ENCODE measurements around the gene NELL1.
"Not testable (repeated sequence)": the region's sequence is repeated elsewhere in the genome, so short reads cannot be mapped to it uniquely, and the experiment has no call there.

The NELL1 gene

DNA sequence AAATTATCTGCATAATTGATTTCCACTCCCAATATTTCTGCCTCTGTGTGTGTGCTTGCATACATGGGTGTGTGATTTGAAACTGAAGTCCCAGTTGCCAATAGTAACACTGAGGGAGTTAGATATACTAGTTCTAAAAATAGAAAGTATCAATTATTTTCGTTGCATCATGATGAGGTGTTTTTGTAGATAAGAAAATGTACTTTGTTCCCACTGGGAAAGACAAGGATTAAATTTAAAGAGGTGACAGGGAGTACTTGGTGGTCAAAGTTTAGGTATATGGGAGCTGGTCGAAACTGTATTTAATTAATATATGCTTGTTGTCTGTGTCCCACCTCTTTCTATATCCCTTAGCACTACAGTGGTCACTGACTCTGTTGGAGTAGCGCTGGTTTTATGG lies 444.5 kb downstream of the NELL1 start:
- no peaks in the 10 kb centered on the region for H3K4me1 ChIP-seq (ENCODE audit: control insufficient read depth, insufficient read depth, low read length)
- H3K4me3 ChIP-seq (ENCODE audit: low read length), result no peak overlapping the region
- H3K27ac ChIP-seq (ENCODE audit: low read depth, low read length), result no peak overlapping the region
- no peak overlapping the region for H3K9ac ChIP-seq (ENCODE audit: low read length)
- no peaks in the 10 kb centered on the region for H3K27me3 ChIP-seq (ENCODE audit: control insufficient read depth, insufficient read depth, low read length)
- no peaks in the 10 kb centered on the region for H3K36me3 ChIP-seq (ENCODE audit: control insufficient read depth, insufficient read depth, low read length)

DNA sequence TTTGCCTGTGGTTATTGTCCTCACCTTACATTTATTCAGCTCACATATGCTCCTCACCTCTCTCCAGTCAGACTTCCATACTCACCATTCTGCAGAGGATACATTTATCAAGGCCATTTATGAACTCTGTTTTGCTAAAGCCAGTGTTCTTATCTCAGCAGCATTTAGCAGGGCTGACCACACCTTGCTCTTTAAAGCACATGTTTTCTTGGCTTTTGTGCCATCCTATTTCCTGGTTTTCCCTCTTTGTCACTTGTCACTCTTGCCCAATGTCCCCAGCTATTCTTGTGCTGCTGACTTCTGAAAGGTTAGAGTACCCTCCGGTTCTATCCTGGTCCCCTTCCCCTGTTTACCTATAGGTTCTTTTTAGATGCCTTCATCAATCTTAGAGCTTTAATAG lies 446.6 kb downstream of the NELL1 start:
- H3K36me3 ChIP-seq (ENCODE audit: control insufficient read depth, insufficient read depth, low read length), result no peaks in the 10 kb centered on the region
- no peaks in the 10 kb centered on the region for H3K27me3 ChIP-seq (ENCODE audit: control insufficient read depth, insufficient read depth, low read length)
- H3K4me1 ChIP-seq (ENCODE audit: control insufficient read depth, insufficient read depth, low read length), result no peaks in the 10 kb centered on the region
- no peak overlapping the region for H3K27ac ChIP-seq (ENCODE audit: low read depth, low read length)
- no peak overlapping the region for H3K4me3 ChIP-seq (ENCODE audit: low read length)
- no peak overlapping the region for H3K9ac ChIP-seq (ENCODE audit: low read length)

DNA sequence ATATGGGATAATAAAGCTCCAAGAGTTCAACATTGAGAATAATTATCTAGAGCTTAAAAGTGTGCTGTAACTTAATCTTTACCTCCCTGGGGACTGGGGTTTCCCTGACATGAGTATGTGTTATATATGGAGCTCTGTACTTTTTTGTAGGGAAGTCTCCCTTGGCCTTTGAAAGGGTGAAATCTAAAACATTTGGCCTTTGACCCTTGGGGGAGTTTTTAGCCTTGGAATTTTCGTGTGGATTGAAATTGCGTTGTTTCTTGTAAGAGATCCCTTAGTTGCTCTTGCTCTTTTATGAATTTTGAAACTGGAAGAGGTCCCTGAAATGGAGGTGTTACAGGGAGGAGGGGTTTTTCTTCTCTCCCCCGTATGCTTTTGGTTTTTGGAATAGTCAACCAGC lies 450.0 kb downstream of the NELL1 start:
- Histone ChIP-seq H3K4me1 (ENCODE audit: control insufficient read depth, insufficient read depth, low read length) (no peaks in the 10 kb centered on the region), H3K36me3 (ENCODE audit: control insufficient read depth, insufficient read depth, low read length) (no peaks in the 10 kb centered on the region), H3K4me3 (ENCODE audit: low read length) (no peak overlapping the region), H3K27ac (ENCODE audit: low read depth, low read length) (no peak overlapping the region), H3K27me3 (ENCODE audit: control insufficient read depth, insufficient read depth, low read length) (no peaks in the 10 kb centered on the region), H3K9ac (ENCODE audit: low read length) (no peak overlapping the region)

DNA sequence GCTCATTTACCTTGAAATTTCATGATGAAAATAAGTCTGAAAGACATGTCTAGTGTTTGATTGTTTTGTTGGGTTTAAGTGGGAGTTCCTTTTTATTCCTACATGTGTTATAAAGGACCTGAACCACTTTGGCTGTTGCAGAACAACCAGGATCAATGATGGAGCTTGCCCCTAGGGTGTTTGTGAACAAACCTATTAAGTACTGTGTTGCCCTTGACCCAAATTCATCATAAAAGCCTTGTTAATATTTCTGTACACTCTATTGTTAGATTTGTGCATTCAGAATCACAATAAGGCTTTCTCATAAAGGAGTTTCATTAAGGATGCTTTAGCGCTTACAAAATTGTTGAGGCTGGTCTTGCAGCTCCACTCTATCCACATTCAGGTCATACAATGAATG lies 452.6 kb downstream of the NELL1 start:
- Histone ChIP-seq H3K4me3 (ENCODE audit: low read length) (no peak overlapping the region), H3K9ac (ENCODE audit: low read length) (no peak overlapping the region), H3K27me3 (ENCODE audit: control insufficient read depth, insufficient read depth, low read length) (no peaks in the 10 kb centered on the region), H3K27ac (ENCODE audit: low read depth, low read length) (no peak overlapping the region), H3K36me3 (ENCODE audit: control insufficient read depth, insufficient read depth, low read length) (no peaks in the 10 kb centered on the region), H3K4me1 (ENCODE audit: control insufficient read depth, insufficient read depth, low read length) (no peaks in the 10 kb centered on the region)

DNA sequence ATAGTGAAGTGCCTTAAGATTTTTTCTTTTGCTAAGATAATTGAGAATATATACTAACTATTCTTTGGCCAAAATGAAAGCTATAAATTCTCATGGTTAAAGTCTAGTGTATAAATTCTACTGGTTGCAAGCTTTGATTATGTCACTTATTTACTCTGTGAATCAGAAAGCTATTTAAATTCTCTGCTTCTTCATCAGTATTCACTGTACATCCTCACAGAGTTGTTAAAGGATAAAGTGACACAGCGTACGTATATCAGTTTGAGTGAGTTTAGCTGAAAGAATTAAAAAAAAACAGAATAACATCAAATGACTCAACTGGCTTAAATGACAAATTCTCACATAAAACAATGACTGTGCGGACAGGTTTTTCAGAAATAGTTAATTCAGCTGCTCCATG lies 453.1 kb downstream of the NELL1 start:
- Histone ChIP-seq H3K9ac (ENCODE audit: low read length) (no peak overlapping the region), H3K27ac (ENCODE audit: low read depth, low read length) (no peak overlapping the region), H3K4me3 (ENCODE audit: low read length) (no peak overlapping the region), H3K36me3 (ENCODE audit: control insufficient read depth, insufficient read depth, low read length) (no peaks in the 10 kb centered on the region), H3K4me1 (ENCODE audit: control insufficient read depth, insufficient read depth, low read length) (no peaks in the 10 kb centered on the region), H3K27me3 (ENCODE audit: control insufficient read depth, insufficient read depth, low read length) (no peaks in the 10 kb centered on the region)

DNA sequence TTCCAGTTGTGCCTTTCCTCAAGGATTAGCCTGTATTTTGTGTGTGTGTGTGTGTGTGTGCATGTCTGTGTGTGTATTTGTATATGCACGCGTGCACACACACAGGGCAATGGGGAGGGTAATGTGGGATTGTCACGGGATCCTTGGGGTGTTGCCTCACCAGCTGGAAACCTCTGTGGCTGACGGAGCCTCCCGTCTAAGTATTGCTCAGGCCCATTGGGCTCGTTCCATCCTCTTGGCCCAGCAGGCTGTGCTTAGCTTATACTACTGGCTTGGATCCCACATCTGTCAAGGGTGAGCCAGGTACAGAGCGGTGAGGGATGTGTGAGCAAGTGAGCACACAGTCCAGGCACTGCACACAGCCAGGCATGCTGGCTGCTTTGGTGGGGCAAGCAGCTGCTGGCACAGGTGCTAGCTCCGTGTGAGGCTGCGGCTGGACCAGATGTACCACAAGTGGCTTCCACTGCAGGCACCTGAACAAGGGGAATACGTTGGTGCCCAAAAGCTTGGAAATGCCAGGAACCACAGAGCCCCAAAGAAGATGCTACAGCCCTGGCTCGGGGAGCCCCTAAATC lies 462.8 kb downstream of the NELL1 start:
- Histone ChIP-seq H3K9ac (ENCODE audit: low read length) (no peak overlapping the region), H3K4me3 (ENCODE audit: low read length) (no peak overlapping the region), H3K27me3 (ENCODE audit: control insufficient read depth, insufficient read depth, low read length) (no peaks in the 10 kb centered on the region), H3K4me1 (ENCODE audit: control insufficient read depth, insufficient read depth, low read length) (no peaks in the 10 kb centered on the region), H3K27ac (ENCODE audit: low read depth, low read length) (no peak overlapping the region), H3K36me3 (ENCODE audit: control insufficient read depth, insufficient read depth, low read length) (no peaks in the 10 kb centered on the region)

DNA sequence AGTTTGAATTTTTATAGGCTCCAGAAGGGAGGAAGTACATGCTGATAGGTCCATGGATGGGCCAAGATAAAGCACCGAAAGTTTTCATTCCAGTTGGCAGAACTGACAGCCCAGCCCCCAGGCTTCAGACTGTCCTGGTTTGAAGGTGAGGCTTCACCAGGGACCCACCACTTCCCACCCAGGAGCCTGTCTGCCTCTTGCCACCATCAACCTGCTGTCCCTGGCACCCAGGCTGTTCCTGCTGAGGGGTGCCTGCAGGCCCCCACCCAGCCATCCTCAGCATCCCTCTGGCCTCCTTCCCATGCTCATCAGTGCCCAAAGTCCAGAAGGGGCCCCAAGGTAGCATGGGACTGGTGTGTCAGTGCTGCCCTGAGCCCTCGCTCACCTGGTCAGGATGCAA lies 463.9 kb downstream of the NELL1 start:
- Histone ChIP-seq H3K36me3 (ENCODE audit: control insufficient read depth, insufficient read depth, low read length) (no peaks in the 10 kb centered on the region), H3K4me3 (ENCODE audit: low read length) (no peak overlapping the region), H3K27ac (ENCODE audit: low read depth, low read length) (no peak overlapping the region), H3K4me1 (ENCODE audit: control insufficient read depth, insufficient read depth, low read length) (no peaks in the 10 kb centered on the region), H3K27me3 (ENCODE audit: control insufficient read depth, insufficient read depth, low read length) (no peaks in the 10 kb centered on the region), H3K9ac (ENCODE audit: low read length) (no peak overlapping the region)

DNA sequence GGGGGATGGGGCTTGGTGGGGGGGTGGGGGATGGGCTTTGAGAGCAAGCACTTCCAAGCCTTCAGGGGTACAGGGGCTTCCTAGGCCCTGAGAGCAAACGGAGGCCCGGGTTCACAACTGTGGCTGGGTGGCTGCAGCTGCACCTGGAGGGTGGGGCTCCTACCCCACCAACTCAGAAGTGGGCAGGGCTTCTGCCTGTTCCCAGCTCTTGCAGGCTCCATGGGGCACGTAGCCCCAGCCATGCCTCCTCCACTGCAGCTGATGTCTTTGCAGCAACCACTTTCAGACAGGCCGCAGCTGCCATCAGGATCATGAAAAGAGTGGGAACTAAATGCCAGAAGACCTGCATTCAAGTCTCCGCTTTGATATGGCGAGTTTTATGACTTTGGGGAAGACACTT lies 464.3 kb downstream of the NELL1 start:
- Histone ChIP-seq H3K27ac (ENCODE audit: low read depth, low read length) (no peak overlapping the region), H3K4me3 (ENCODE audit: low read length) (no peak overlapping the region), H3K36me3 (ENCODE audit: control insufficient read depth, insufficient read depth, low read length) (no peaks in the 10 kb centered on the region), H3K4me1 (ENCODE audit: control insufficient read depth, insufficient read depth, low read length) (no peaks in the 10 kb centered on the region), H3K9ac (ENCODE audit: low read length) (no peak overlapping the region), H3K27me3 (ENCODE audit: control insufficient read depth, insufficient read depth, low read length) (no peaks in the 10 kb centered on the region)

DNA sequence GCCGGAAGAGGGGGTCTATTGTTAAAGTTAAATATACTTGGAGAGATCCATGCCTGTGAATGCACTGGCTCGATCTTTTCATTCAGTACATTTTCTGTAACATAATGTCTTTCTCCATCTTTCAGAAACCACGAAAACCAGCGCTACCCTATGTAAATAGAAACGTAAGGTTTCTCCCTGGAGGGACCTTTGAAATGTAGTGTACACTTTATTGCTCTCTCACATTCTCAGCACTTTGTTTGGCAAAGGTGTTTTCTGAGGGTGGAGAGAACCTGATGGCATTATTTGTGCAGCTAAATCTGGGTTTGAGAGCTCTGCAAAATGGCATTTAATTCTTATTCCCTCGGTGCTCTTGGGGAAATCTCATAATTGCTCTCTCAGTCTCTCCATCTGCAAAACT lies 468.4 kb downstream of the NELL1 start:
- Histone ChIP-seq H3K27ac (ENCODE audit: low read depth, low read length) (no peak overlapping the region), H3K27me3 (ENCODE audit: control insufficient read depth, insufficient read depth, low read length) (no peaks in the 10 kb centered on the region), H3K4me3 (ENCODE audit: low read length) (no peak overlapping the region), H3K36me3 (ENCODE audit: control insufficient read depth, insufficient read depth, low read length) (no peaks in the 10 kb centered on the region), H3K9ac (ENCODE audit: low read length) (no peak overlapping the region), H3K4me1 (ENCODE audit: control insufficient read depth, insufficient read depth, low read length) (no peaks in the 10 kb centered on the region)

DNA sequence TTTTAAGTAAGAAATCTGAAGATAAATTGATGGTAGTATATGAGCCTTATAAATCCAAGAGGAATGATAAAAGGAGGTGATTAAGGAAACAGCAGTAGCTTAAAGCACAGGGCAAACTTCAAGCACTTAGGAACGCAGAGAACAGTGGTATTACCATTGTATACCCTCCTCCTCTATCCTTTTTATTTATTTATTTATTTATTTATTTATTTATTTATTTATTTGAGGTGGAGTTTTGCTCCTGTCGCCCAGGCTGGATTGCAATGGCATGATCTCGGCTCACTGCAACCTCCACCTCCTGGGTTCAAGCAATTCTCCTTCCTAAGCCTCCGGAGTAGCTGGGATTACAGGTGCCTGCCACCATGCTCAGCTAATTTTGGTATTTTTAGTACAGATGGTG lies 472.2 kb downstream of the NELL1 start:
- not testable (repeated sequence) for H3K27me3 ChIP-seq (ENCODE audit: control insufficient read depth, insufficient read depth, low read length); H3K9ac ChIP-seq (ENCODE audit: low read length); H3K27ac ChIP-seq (ENCODE audit: low read depth, low read length); H3K36me3 ChIP-seq (ENCODE audit: control insufficient read depth, insufficient read depth, low read length); H3K4me3 ChIP-seq (ENCODE audit: low read length); H3K4me1 ChIP-seq (ENCODE audit: control insufficient read depth, insufficient read depth, low read length)

DNA sequence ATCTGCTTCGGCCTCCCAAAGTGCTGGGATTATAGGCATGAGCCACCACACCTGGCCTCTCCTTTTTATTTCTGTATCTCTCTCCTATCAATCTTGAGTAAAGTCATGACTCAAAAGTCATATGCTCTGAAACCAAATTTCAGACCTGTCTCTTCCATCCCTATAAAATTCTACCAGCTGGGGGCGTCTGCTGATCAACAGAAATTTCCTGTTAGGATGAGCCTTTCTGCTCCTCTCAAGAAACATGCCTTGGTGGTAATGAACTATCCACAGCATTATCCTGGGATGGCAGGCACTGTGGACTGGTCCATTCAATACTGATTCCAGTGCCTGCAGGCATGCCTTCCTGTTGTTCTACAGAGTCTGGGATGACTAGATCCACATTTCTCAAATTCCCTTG lies 472.6 kb downstream of the NELL1 start:
- no peak overlapping the region for H3K4me3 ChIP-seq (ENCODE audit: low read length)
- no peak overlapping the region for H3K27ac ChIP-seq (ENCODE audit: low read depth, low read length)
- no peaks in the 10 kb centered on the region for H3K4me1 ChIP-seq (ENCODE audit: control insufficient read depth, insufficient read depth, low read length)
- H3K36me3 ChIP-seq (ENCODE audit: control insufficient read depth, insufficient read depth, low read length), result no peaks in the 10 kb centered on the region
- H3K9ac ChIP-seq (ENCODE audit: low read length), result no peak overlapping the region
- H3K27me3 ChIP-seq (ENCODE audit: control insufficient read depth, insufficient read depth, low read length), result no peaks in the 10 kb centered on the region

DNA sequence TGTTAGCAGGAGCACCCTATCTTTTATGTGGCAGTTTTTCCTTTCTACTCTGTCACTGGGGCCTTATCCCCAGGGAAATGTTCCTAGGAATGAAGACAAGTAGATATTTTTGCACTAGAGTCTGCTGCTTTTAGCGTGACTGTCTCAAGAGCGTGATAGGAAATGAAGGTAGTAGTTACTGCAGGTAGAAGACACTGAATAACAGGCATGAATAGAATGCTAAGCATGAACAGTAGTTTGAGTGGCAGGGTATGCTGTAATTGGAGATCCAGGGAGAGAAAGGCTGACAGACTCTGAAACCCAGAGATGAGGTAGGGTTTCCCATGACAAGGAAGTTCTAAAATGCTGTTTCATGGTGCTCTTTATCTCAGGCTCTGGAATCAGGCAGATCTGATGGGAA lies 475.1 kb downstream of the NELL1 start:
- H3K36me3 ChIP-seq (ENCODE audit: control insufficient read depth, insufficient read depth, low read length), result no peaks in the 10 kb centered on the region
- H3K4me1 ChIP-seq (ENCODE audit: control insufficient read depth, insufficient read depth, low read length), result no peaks in the 10 kb centered on the region
- H3K9ac ChIP-seq (ENCODE audit: low read length), result no peak overlapping the region
- no peak overlapping the region for H3K27ac ChIP-seq (ENCODE audit: low read depth, low read length)
- H3K27me3 ChIP-seq (ENCODE audit: control insufficient read depth, insufficient read depth, low read length), result no peaks in the 10 kb centered on the region
- H3K4me3 ChIP-seq (ENCODE audit: low read length), result no peak overlapping the region

DNA sequence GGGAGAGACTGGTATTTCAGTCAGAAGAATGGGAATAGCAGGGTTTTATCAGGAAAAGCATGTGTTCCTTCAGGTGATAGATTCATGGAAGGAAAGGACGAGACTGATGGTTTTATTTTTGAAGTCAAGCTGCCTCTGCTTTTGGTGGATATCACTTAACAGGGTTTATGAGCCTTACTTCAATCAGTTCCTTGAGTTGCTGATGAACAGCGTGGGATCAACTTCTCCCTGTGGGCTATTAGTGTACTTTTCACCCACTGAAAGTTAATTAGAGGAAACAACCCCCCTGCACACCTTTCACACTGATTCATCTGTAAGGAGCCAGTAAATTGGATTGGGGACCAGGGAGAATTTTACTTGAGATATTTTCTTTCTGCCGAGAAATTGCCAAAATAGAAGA lies 479.0 kb downstream of the NELL1 start:
- Histone ChIP-seq H3K4me1 (ENCODE audit: control insufficient read depth, insufficient read depth, low read length) (no peaks in the 10 kb centered on the region), H3K4me3 (ENCODE audit: low read length) (no peak overlapping the region), H3K27ac (ENCODE audit: low read depth, low read length) (no peak overlapping the region), H3K36me3 (ENCODE audit: control insufficient read depth, insufficient read depth, low read length) (no peaks in the 10 kb centered on the region), H3K9ac (ENCODE audit: low read length) (no peak overlapping the region), H3K27me3 (ENCODE audit: control insufficient read depth, insufficient read depth, low read length) (no peaks in the 10 kb centered on the region)
